GM18907 (cell line): ENCODE data around the gene GPBAR1.

Source experiments
- ATAC-seq: cut with Tn5 transposase; IDR thresholded peaks from one replicate; pipeline ENCODE4 v1.9.1; 2021; ENCODE audit warnings: mild to moderate bottlenecking, moderate library complexity; ENCODE audit not compliant: unreplicated experiment

GPBAR1 gene

DNA sequence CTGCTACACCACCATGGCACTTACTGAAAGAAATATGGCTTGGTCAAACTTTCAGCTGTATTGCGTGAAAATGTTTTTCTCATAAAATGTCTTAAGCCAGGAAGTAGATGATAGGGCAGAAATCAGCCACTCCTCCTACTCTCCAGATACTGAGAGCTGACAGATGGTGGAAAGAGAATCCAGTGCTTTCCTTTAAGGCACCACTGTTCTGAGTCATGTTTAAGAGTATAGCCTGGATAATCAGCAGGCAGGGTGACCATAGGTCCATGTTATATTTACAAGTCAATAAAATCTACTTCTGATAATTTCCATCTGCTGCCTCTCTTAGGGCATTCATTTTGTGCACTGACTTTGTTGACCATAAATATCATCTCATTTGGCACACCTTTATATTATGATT, 21.9 kb upstream of the GPBAR1 start:
- no peak for ATAC-seq

DNA sequence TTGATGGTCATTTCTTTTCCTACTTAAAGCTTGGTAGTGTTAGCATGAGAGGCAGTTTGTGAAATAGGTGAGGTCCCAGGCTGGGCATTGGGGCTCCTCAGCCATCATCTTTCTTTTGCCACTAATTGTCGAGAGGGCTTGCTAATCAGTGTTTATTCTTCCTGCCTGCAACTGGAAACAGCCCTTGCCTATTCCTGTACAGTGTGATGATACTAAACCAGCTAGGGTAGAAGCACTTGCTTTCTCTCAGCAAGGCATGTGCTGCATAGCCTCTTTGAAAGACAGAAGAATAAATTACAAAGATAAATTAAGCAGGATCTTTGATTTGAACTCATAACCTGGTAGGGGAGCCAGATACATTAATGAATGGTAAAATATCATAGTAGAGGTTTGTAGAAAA, 16.6 kb upstream of the GPBAR1 start:
- no peak for ATAC-seq

GRCh38 chr2:218244665-218245064, 16.1 kb upstream of the GPBAR1 start:
- ATAC-seq, result no peak

DNA sequence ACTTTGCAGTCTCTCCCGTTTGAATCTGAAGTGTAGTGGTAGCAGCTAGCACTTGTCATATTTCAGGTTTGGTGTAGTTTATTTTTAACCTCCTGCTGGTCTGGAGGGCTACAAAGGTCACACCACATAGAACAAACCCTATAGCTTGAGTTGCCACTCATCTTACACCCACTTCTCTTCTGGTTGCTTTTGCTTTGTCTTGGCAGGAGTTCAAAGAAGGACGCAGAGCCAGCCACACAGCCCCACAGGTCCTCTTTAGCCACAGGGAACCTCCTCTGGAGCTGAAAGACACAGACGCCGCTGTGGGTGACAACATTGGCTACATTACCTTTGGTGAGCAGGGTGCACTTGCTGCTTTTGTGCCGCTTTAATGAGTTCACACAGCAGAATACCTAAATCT, 15.6 kb upstream of the GPBAR1 start:
- no peak for ATAC-seq

- no peak for ATAC-seq
Measured at GRCh38 chr2:218249691-218250090, 11.1 kb upstream of the GPBAR1 start.

GRCh38 chr2:218252509-218253231, 8.1 kb upstream of the GPBAR1 start:
- ATAC-seq, result no peak

- ATAC-seq, result no peak
Measured at GRCh38 chr2:218253232-218253625, 7.6 kb upstream of the GPBAR1 start.

GRCh38 chr2:218255446-218255845, 5.4 kb upstream of the GPBAR1 start:
- no peak for ATAC-seq

DNA sequence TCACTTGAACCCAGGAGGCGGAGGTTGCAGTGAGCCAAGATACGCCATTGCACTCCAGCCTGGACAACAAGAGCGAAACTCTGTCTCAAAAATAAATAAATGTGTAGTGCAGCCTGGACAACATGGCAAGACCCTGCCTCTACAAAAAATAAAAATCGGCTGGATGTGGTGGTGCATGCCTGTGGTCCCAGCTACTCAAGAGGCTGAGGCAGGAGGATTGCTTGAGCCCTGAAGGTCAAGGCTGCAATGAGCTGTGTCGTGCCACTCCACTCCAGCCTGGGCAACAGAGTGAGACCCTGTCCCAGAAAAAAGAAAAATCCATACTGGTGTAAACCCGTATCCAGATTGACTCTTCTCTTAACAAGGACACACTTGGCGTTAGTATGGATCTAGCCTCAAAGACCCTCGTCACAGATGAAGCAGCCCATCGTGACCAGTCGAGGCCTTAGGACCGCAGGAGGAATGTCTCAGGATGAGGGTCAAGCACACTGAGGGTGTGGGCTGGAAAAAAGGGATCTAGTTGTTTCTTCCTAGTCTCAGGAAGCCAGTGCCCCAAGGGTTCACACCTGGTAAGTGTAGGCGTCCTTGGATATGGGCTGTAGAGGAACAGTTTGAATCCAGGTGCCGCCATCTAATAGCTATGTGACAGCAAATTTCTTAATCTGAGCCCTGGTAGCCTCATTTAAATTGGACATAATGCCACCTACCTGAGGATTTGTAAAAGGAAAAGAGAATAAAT, 4.0 kb upstream of the GPBAR1 start:
- ATAC-seq, result no peak

DNA sequence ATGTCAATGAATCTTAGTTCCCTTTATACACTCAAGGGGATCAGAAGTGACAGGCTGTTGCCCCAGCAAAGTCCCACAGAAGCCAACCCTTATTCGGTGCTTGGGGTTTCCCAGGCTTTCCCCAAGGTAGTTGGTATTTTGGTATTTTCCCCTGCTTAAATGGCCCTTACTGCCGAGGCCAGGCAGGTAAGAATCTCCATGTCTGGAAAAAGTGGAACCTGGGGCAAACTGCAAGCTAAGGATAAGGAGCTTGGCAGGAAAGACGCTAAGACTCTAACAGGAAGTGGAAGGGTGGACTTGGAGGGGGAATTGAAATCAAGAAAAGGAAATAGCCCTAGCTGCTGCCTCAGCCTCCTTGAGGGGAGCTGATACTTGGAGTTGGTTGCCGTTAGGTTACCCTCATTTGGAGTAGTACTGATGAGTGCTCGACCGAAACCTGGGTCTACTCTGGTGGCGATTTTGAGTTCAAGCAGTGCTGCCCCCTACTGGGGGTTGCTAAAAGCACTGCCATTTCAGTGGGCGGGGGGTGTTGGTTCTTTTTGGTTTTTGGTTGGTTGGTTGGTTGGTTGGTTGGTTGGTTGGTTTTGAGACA, 3.3 kb upstream of the GPBAR1 start:
- peak; percentile 77 for ATAC-seq

DNA sequence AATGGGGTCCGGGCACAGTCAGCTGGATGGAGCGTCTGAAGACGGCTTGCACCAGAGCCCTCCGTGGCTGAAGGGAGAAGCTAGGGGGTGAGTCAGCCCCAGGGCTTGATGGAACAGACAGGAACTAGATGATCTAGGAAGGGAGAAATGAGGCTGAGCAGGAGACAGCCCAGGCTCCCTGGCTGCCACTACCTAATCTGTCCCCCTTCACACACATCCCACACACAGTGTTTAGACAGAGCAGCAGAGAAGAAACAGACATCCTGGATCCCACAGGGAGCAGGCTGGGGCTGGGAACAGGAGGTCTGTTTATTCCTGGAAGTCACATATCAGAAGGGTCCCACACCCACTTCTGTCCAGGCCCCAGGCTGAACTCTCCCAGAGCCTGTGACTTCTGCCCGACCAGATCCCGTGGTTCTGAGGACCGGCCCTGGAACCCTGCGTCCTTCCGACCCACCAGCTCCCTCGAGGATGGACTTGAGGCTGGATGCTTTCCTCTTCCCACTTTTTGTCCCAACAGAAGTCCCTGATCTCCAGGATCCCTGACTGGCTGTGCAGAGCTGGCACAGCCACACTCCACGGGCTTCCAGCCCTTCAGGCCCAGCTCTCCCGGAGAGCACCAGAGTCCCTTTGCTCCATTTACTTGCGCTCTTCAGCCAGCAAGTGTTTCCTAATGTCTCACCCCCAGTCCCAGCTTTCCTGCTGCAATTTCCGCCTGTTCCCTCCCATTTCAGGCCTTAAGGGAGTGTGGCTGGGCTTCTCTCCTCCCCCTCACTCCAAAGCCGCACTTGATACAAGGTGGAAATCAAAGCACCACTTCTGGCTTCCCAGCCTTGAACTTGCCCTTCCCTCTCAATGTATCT, 1.5 kb upstream of the GPBAR1 start:
- ATAC-seq, result no peak

DNA sequence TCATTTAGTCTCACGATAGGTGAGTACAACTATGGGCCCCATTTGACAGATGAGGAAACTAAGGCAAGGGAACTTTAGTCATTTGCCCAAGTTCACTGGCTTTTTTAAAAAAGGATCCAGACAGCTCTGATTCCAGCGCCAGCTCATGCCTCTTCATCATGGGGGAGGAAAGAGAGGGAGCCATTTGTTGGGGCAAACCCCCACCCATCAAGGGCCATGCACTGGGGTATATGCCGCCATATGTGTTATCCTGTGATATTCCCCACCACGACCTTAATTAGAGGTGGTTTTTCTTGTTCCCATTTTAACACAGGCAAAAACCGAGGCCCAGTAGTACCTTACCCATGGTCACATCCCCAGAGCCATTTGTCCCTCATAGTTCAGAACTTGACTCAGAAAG, 649 bp upstream of the GPBAR1 start:
- ATAC-seq, result no peak

- no peak for ATAC-seq
Measured at GRCh38 chr2:218261423-218262236, 815 bp downstream of the GPBAR1 start.

DNA sequence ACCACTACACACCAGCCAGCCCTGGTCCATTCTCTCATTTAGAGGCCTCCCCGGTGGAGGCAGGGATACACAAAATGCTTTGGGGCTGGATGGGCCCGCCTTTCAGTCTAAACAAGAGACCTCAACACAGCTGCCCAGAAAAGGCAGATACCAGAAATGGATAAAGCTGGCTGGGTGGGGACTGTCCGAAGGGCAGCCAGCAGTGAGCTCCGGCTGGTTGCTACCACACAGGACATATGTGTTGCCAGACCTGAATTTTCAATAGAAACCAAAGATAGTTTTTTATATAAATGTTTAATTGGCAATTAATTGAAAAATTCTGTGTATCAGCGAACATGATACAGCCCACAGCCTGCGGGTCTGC, 1.4 kb downstream of the GPBAR1 start:
- no peak for ATAC-seq

DNA sequence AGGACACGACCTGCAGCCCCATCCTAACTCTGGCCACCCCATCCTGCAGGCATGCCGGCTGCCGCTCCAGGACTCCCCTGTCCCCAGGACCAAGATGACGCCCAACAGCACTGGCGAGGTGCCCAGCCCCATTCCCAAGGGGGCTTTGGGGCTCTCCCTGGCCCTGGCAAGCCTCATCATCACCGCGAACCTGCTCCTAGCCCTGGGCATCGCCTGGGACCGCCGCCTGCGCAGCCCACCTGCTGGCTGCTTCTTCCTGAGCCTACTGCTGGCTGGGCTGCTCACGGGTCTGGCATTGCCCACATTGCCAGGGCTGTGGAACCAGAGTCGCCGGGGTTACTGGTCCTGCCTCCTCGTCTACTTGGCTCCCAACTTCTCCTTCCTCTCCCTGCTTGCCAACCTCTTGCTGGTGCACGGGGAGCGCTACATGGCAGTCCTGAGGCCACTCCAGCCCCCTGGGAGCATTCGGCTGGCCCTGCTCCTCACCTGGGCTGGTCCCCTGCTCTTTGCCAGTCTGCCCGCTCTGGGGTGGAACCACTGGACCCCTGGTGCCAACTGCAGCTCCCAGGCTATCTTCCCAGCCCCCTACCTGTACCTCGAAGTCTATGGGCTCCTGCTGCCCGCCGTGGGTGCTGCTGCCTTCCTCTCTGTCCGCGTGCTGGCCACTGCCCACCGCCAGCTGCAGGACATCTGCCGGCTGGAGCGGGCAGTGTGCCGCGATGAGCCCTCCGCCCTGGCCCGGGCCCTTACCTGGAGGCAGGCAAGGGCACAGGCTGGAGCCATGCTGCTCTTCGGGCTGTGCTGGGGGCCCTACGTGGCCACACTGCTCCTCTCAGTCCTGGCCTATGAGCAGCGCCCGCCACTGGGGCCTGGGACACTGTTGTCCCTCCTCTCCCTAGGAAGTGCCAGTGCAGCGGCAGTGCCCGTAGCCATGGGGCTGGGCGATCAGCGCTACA, 2.1 kb downstream of the GPBAR1 start:
- ATAC-seq, result no peak

GRCh38 chr2:218263817-218264641, 3.2 kb downstream of the GPBAR1 start:
- ATAC-seq, result no peak

GRCh38 chr2:218264773-218265561, 4.2 kb downstream of the GPBAR1 start:
- no peak for ATAC-seq

GRCh38 chr2:218265626-218266025, 4.8 kb downstream of the GPBAR1 start:
- ATAC-seq, result no peak
